ENCODE measurements around the gene DCTN1. TPM values are rescaled to one million over a fixed set of nuclear protein-coding genes. Genes with fewer than 3 reads are reported as not detected.

Gene DCTN1
- total RNA-seq, 1 experiment from 2014 or later: 129 TPM

GRCh38 chr2:74391209-74391579 lies 11.1 kb upstream of the DCTN1 start:
- CTCF ChIA-PET: interaction anchor here (1.0 to 2.2 kb wide), 7 partner anchors 10 to 563 kb away, joined by 3 to 13 read pairs (median 4); partner anchors contain the start of genes C2orf81, DCTN1, STAMBP and WDR54
- TSS peak; percentile 51 for BruUV-seq (replicated peaks)
- Mint-ChIP-seq H3K4me1 (ENCODE audit: low read depth, unreplicated experiment) (peaks cover 8% of the 10 kb centered on the region), H3K27ac (ENCODE audit: unreplicated experiment) (peak overlapping the region; percentile 86), H3K9me3 (ENCODE audit: low read depth, unreplicated experiment) (no peaks in the 10 kb centered on the region), H3K36me3 (ENCODE audit: insufficient read depth, unreplicated experiment) (peaks cover 15% of the 10 kb centered on the region), H3K27me3 (ENCODE audit: unreplicated experiment) (no peaks in the 10 kb centered on the region), H3K4me3 (ENCODE audit: low read depth, unreplicated experiment) (peak overlapping the region; percentile 74)
- TF ChIP-seq, protein P1, sequence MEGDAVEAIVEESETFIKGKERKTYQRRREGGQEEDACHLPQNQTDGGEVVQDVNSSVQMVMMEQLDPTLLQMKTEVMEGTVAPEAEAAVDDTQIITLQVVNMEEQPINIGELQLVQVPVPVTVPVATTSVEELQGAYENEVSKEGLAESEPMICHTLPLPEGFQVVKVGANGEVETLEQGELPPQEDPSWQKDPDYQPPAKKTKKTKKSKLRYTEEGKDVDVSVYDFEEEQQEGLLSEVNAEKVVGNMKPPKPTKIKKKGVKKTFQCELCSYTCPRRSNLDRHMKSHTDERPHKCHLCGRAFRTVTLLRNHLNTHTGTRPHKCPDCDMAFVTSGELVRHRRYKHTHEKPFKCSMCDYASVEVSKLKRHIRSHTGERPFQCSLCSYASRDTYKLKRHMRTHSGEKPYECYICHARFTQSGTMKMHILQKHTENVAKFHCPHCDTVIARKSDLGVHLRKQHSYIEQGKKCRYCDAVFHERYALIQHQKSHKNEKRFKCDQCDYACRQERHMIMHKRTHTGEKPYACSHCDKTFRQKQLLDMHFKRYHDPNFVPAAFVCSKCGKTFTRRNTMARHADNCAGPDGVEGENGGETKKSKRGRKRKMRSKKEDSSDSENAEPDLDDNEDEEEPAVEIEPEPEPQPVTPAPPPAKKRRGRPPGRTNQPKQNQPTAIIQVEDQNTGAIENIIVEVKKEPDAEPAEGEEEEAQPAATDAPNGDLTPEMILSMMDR (IDR thresholded peaks at IDR 0.05; ENCODE audit: unreplicated experiment): no peak
- no peak for DNase-seq
- intact Hi-C loops (cut with micrococcal nuclease; ENCODE audit: unreplicated experiment): loop anchor here (5.0 kb wide), 1 partner anchor 139 kb away; no protein-coding TSS in a partner anchor

DNA sequence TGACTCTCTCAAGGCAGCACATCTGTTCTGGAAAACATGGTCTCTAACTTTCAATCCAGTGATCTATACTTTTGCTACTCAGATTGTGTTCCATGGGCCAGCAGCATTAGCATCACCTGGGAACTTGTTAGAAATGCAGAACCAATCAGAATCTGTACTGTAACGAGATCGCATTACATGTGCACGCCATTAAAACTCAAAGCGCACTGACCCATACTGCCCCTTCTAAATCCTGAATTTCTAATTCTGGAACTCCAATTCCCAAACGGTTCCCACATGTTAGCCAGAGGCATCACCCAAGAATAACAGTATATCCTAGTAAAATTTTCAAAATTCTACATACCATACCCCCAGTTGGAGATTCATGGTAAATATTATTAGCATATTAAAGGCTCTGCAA lies 10.5 kb upstream of the DCTN1 start:
- no TSS peak for BruUV-seq (replicated peaks)
- no peaks in the 10 kb centered on the region for H3K27me3 Mint-ChIP-seq (ENCODE audit: unreplicated experiment)
- H3K36me3 Mint-ChIP-seq (ENCODE audit: insufficient read depth, unreplicated experiment): peaks cover 15% of the 10 kb centered on the region
- H3K4me1 Mint-ChIP-seq (ENCODE audit: low read depth, unreplicated experiment): peaks cover 8% of the 10 kb centered on the region
- no peak for DNase-seq
- peak overlapping the region; percentile 74 for H3K4me3 Mint-ChIP-seq (ENCODE audit: low read depth, unreplicated experiment)
- CTCF ChIA-PET: interaction anchor here (1.0 to 2.2 kb wide), 5 partner anchors 11 to 562 kb away, joined by 3 to 13 read pairs (median 6); partner anchors contain the start of genes DCTN1 and STAMBP
- no peak overlapping the region for H3K27ac Mint-ChIP-seq (ENCODE audit: unreplicated experiment)
- intact Hi-C loops (cut with micrococcal nuclease; ENCODE audit: unreplicated experiment): loop anchor here (5.0 kb wide), 1 partner anchor 138 kb away; no protein-coding TSS in a partner anchor
- TF ChIP-seq, protein P1 (IDR thresholded peaks at IDR 0.05; ENCODE audit: unreplicated experiment): no peak
- no peaks in the 10 kb centered on the region for H3K9me3 Mint-ChIP-seq (ENCODE audit: low read depth, unreplicated experiment)

DNA sequence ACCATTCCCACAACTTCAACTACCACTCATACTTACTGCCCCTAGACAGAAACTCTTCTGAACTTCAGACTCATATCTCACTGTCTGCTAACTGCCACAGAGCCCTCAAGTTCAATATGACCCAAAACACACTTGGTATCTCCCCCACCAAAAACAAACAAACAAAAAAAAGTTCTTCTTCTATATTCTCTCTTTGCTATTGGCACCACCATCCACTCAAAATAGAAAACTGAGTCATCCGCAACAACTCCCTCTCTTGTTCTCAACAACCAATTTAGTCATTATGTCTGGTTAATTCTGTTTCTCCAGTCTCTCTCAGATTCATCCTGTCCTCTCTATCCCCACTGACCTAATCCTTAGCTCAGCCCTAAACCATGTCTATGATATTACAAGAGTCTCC lies 7.2 kb upstream of the DCTN1 start:
- H3K27ac Mint-ChIP-seq (ENCODE audit: unreplicated experiment): no peak overlapping the region
- H3K36me3 Mint-ChIP-seq (ENCODE audit: insufficient read depth, unreplicated experiment): peaks cover 11% of the 10 kb centered on the region
- no peak for DNase-seq
- intact Hi-C loops (cut with micrococcal nuclease; ENCODE audit: unreplicated experiment): no loop called here
- H3K9me3 Mint-ChIP-seq (ENCODE audit: low read depth, unreplicated experiment): no peaks in the 10 kb centered on the region
- TF ChIP-seq, protein P1 (IDR thresholded peaks at IDR 0.05; ENCODE audit: unreplicated experiment): no peak
- H3K4me1 Mint-ChIP-seq (ENCODE audit: low read depth, unreplicated experiment): peaks cover 8% of the 10 kb centered on the region
- BruUV-seq (replicated peaks): no TSS peak
- no peaks in the 10 kb centered on the region for H3K27me3 Mint-ChIP-seq (ENCODE audit: unreplicated experiment)
- no peak overlapping the region for H3K4me3 Mint-ChIP-seq (ENCODE audit: low read depth, unreplicated experiment)
- CTCF ChIA-PET: no interaction called here

DNA sequence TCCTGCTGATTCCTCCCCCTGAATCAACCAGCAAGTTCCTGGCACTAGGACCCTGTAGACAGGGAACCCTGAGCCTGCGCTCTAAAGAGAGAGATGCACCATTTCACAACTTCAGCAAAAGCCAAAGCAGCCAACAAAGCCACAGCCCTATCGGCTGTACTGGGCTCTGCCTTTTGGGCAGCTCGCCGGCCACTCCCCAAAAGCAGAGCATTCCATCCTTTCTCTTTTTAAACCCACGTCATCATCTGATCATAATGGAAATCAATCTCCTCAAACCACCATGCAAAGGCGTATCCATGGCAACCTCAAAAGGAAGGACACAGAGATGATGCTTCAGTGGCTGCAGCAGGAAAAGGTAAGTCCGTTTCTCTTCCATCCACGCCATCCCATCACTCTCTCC lies 5.3 kb upstream of the DCTN1 start:
- intact Hi-C loops (cut with micrococcal nuclease; ENCODE audit: unreplicated experiment): no loop called here
- no peak for DNase-seq
- CTCF ChIA-PET: no interaction called here
- no peaks in the 10 kb centered on the region for H3K36me3 Mint-ChIP-seq (ENCODE audit: insufficient read depth, unreplicated experiment)
- no TSS peak for BruUV-seq (replicated peaks)
- H3K4me3 Mint-ChIP-seq (ENCODE audit: low read depth, unreplicated experiment): no peak overlapping the region
- TF ChIP-seq, protein P1 (IDR thresholded peaks at IDR 0.05; ENCODE audit: unreplicated experiment): no peak
- H3K27ac Mint-ChIP-seq (ENCODE audit: unreplicated experiment): no peak overlapping the region
- H3K27me3 Mint-ChIP-seq (ENCODE audit: unreplicated experiment): no peaks in the 10 kb centered on the region
- peaks cover 12% of the 10 kb centered on the region for H3K4me1 Mint-ChIP-seq (ENCODE audit: low read depth, unreplicated experiment)
- no peaks in the 10 kb centered on the region for H3K9me3 Mint-ChIP-seq (ENCODE audit: low read depth, unreplicated experiment)

Data from Calu3 (cell line).